BE2C (cell line): ENCODE results near the gene TEKT2.

ENCODE experiments used
- DNase-seq: peaks from one replicate; pipeline ENCODE4 v3.0.0-alpha.2; 2020
- H3K27me3 ChIP-seq: fragments of 250-450 bp; sonication (Bioruptor Pico); 2 replicates; pipeline ENCODE4 v1.5.1; 2020; ENCODE audit warnings: mild to moderate bottlenecking
- H3K36me3 ChIP-seq: fragments of 250-450 bp; sonication (Bioruptor Pico); 2 replicates; pipeline ENCODE4 v1.5.1; 2020; ENCODE audit warnings: mild to moderate bottlenecking
- H3K4me1 ChIP-seq: fragments of 250-450 bp; sonication (Bioruptor Pico); 2 replicates; pipeline ENCODE4 v1.5.1; 2020
- H3K4me3 ChIP-seq: 2 replicates; pipeline ENCODE4 v1.5.1; 2011; ENCODE audit warnings: low read depth, low read length
- H3K9me3 ChIP-seq: fragments of 250-450 bp; sonication (Bioruptor Pico); 2 replicates; pipeline ENCODE4 v1.5.1; 2020
- CTCF ChIP-seq: IDR thresholded peaks from 2 replicates; pipeline ENCODE4 v1.5.1; 2012; ENCODE audit warnings: mild to moderate bottlenecking, low read depth, low read length

Gene TEKT2

GRCh38 chr1:36098650-36099365 is 14.9 kb downstream of the TEKT2 start:
- H3K4me3 ChIP-seq = no peak overlapping the region
- DNase-seq = no peak
- no peaks in the 10 kb centered on the region for H3K9me3 ChIP-seq
- TF ChIP-seq CTCF = no peak
- no peaks in the 10 kb centered on the region for H3K27me3 ChIP-seq
- H3K36me3 ChIP-seq = peaks cover 6% of the 10 kb centered on the region
- H3K4me1 ChIP-seq = peaks cover 7% of the 10 kb centered on the region

- Histone ChIP-seq H3K4me3 (no peak overlapping the region), H3K27me3 (no peaks in the 10 kb centered on the region), H3K36me3 (no peaks in the 10 kb centered on the region), H3K9me3 (no peaks in the 10 kb centered on the region), H3K4me1 (no peaks in the 10 kb centered on the region)
- TF ChIP-seq CTCF = peak; percentile 76
- peak; percentile 81 for DNase-seq
These were observed 15.9 kb downstream of the TEKT2 start for GRCh38 chr1:36099681-36100341.

- Histone ChIP-seq H3K36me3 (no peaks in the 10 kb centered on the region), H3K4me1 (no peaks in the 10 kb centered on the region), H3K9me3 (no peaks in the 10 kb centered on the region), H3K27me3 (no peaks in the 10 kb centered on the region), H3K4me3 (no peak overlapping the region)
- no peak for DNase-seq
- TF ChIP-seq CTCF = no peak
These were observed 16.5 kb downstream of the TEKT2 start for GRCh38 chr1:36100376-36100775.

DNA sequence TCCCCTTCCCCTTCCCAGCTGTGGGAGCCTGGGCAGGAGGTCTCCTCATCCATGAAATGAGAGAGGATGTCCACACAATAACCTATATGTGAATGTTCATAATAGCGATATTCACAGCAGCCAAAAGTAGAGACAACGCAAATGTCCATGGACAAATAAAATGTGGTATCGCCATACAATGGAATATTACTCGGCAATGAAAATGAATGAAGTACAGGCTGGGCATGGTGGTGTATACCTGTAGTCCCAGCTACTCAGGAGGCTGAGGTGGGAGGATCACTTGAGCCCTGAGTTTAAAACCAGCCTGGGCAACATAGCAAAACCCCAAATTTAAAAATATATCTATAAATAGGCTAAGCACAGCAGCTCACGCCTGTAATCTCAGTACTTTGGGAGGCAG is 17.7 kb downstream of the TEKT2 start:
- Histone ChIP-seq H3K9me3 (no peaks in the 10 kb centered on the region), H3K4me1 (no peaks in the 10 kb centered on the region), H3K4me3 (no peak overlapping the region), H3K27me3 (no peaks in the 10 kb centered on the region), H3K36me3 (no peaks in the 10 kb centered on the region)
- no peak for DNase-seq
- TF ChIP-seq CTCF = no peak

- Histone ChIP-seq H3K36me3 (no peaks in the 10 kb centered on the region), H3K4me3 (no peak overlapping the region), H3K4me1 (no peaks in the 10 kb centered on the region), H3K9me3 (no peaks in the 10 kb centered on the region), H3K27me3 (no peaks in the 10 kb centered on the region)
- DNase-seq = no peak
- TF ChIP-seq CTCF = no peak
These were observed 22.4 kb downstream of the TEKT2 start for GRCh38 chr1:36106269-36106668.

DNA sequence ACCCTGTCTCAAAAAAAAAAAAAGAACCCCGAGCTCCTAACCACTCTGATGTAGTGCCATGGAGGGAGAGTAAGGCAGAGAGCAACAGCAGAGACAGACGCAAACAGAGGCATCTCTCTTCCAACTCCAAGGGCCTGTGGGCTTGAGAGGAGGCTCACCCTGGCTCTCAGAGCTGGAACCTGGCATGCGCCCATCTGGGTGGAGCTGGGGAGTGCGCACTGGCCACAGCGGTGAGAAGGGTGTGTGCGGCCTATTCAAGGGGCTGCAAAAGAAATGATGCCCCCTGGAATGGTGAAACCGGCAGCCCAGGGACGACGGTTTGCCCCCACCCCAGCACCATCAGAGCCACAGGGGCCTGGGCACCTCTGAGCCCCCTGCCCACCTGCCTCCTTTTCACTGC is 23.5 kb downstream of the TEKT2 start:
- no peak for DNase-seq
- no peaks in the 10 kb centered on the region for H3K36me3 ChIP-seq
- TF ChIP-seq CTCF = no peak
- H3K4me3 ChIP-seq = no peak overlapping the region
- no peaks in the 10 kb centered on the region for H3K4me1 ChIP-seq
- H3K9me3 ChIP-seq = no peaks in the 10 kb centered on the region
- H3K27me3 ChIP-seq = no peaks in the 10 kb centered on the region
